Measurements from ENCODE around the gene MKS1. TPM values are rescaled to one million over a fixed set of nuclear protein-coding genes. Genes with fewer than 3 reads are reported as not detected.

MKS1 gene
- total RNA-seq, 1 donor, result 8.6 TPM

GRCh38 chr17:58158181-58158580 lies 60.9 kb downstream of the MKS1 start:
- no peak overlapping the region for H3K4me3 ChIP-seq (ENCODE audit: low read depth, low read length)
- no peak for DNase-seq (ENCODE audit: low read depth)
- TF ChIP-seq, protein P1, sequence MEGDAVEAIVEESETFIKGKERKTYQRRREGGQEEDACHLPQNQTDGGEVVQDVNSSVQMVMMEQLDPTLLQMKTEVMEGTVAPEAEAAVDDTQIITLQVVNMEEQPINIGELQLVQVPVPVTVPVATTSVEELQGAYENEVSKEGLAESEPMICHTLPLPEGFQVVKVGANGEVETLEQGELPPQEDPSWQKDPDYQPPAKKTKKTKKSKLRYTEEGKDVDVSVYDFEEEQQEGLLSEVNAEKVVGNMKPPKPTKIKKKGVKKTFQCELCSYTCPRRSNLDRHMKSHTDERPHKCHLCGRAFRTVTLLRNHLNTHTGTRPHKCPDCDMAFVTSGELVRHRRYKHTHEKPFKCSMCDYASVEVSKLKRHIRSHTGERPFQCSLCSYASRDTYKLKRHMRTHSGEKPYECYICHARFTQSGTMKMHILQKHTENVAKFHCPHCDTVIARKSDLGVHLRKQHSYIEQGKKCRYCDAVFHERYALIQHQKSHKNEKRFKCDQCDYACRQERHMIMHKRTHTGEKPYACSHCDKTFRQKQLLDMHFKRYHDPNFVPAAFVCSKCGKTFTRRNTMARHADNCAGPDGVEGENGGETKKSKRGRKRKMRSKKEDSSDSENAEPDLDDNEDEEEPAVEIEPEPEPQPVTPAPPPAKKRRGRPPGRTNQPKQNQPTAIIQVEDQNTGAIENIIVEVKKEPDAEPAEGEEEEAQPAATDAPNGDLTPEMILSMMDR (IDR thresholded peaks at IDR 0.05; ENCODE audit: insufficient read depth, low read depth, low read length), result no peak

DNA sequence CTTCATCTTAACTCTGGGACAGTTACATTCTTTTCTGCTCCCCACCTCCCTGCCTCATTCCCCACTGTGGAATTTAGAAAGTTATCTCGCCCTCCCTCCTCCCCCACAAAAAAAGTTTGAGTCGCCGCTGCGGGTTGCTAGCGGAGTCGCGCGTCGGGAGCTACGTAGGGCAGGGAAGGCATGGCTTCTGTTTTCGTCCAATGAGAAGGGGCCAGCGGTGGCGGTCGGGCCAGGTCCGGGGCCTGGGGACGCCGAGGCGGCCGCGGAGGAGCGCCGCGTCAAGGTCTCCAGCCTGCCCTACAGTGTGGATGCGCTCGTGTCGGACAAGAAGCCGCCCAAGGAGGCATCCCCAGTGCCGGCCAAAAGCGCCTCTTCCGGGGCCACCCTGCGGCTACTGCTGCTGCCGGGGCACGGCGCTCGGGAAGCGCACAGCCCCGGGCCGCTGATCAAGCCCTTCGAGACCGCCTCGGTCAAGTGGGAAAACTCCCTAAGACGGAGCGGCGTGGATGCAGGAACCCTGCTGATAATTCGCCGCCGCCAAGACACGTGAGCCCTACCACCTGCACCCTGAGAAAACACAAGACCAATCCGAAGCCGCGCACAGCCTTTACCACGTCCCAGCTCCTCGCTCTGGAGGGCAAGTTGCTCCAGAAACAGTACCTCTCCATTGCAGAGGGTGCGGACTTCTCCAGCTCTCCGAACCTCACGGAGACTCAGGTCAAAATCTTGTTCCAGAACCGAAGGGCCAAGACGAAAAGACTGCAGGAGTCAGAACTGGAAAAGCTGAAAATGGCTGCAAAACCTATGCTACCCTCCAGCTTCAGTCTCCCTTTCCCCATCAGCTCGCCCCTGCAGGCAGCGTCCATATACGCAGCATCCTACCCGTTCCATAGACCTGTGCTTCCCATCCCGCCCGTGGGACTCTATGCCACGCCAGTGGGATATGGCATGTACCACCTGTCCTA lies 61.9 kb downstream of the MKS1 start:
- peak overlapping the region; percentile 9 for H3K4me3 ChIP-seq (ENCODE audit: low read depth, low read length)
- TF ChIP-seq, protein P1 (IDR thresholded peaks at IDR 0.05; ENCODE audit: insufficient read depth, low read depth, low read length), result no peak
- peak; percentile 2 for DNase-seq (ENCODE audit: low read depth)

Other genes starting within 250 kb of the MKS1 start
- gene VEZF1, start 231.0 kb downstream of the MKS1 start, total RNA-seq, result 40.3 and 51.8 TPM in 2 replicates
- gene SRSF1, start 212.0 kb downstream of the MKS1 start, total RNA-seq, result 330 and 434 TPM in 2 replicates
- 11.6 and 12.5 TPM in 2 replicates for gene DYNLL2, start 135.8 kb downstream of the MKS1 start, total RNA-seq
- gene OR4D1, start 70.9 kb downstream of the MKS1 start, total RNA-seq, result under 0.01 TPM in 1 of 2 replicates, not detected in the other
- gene OR4D2, start 52.3 kb downstream of the MKS1 start, total RNA-seq, result not detected in 2 replicates
- gene EPX, start 26.5 kb downstream of the MKS1 start, total RNA-seq, result not detected in 2 replicates
- not detected in 2 replicates for gene LPO, start 19.3 kb upstream of the MKS1 start, total RNA-seq
- not detected in 2 replicates for gene MPO, start 61.7 kb upstream of the MKS1 start, total RNA-seq
- gene TSPOAP1, start 109.5 kb upstream of the MKS1 start, total RNA-seq, result 0.86 and 2.3 TPM in 2 replicates
- gene SUPT4H1, start 132.9 kb upstream of the MKS1 start, total RNA-seq, result 34.5 and 54.1 TPM in 2 replicates
- gene RNF43, start 198.3 kb upstream of the MKS1 start, total RNA-seq, result not detected in 2 replicates